SU-DHL-6 (cell line): ENCODE measurements around the gene ANP32B.

ENCODE experiments used
- CTCF ChIP-seq: fragments of 200-600 bp; sonication (generic); IDR thresholded peaks from one replicate; pipeline ENCODE4 v1.5.1; 2017; ENCODE audit warnings: antibody characterized with exemption, mild to moderate bottlenecking, low read length, moderate library complexity; ENCODE audit not compliant: insufficient read depth, poor library complexity, severe bottlenecking
- EZH2phosphoT487 ChIP-seq: fragments of 200-600 bp; sonication (generic), shearing (Covaris generic); conservative IDR thresholded peaks from 2 replicates; pipeline ENCODE4 v1.6.1; 2018; ENCODE audit warnings: mild to moderate bottlenecking, antibody characterized with exemption, low read length, moderate library complexity, mixed read lengths

GRCh38 chr9:98016137-98016680 is 33.1 kb downstream of the ANP32B start:
- TF ChIP-seq CTCF (no peak), EZH2phosphoT487 (no peak)
